AG10803 (cell line): ENCODE data around the gene C1QC.

ENCODE experiments used
- DNase-seq: peaks from one replicate; pipeline ENCODE4 v3.0.0; 2010; ENCODE audit warnings: low read depth
- H3K4me3 ChIP-seq: 2 replicates; pipeline ENCODE4 v1.5.1; 2011; ENCODE audit warnings: mild to moderate bottlenecking, low read length, control low read depth
- TF ChIP-seq, protein P1 (sequence below): conservative IDR thresholded peaks from 2 replicates; pipeline ENCODE4 v1.5.1; 2011; ENCODE audit warnings: mild to moderate bottlenecking, low read length, control low read depth, inconsistent platforms

Gene C1QC

DNA sequence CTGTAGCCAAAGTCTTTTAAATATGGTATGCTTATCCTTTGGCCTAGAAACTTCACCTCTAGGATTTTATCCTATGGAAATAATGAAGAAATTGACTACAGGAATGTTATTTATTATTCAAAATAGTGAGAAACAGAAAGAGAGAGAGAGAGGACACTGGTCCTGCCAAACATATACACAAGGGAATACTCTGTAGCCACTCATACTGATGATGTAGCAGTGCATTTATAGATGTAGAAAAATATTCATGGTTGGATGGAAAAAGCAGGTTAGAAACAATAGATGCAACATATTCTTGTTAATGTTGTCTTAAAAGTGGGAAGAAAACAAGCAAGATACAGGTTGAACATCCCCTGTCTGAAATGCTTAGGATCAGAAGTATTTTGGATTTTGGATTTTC, 45.0 kb downstream of the C1QC start:
- TF ChIP-seq, protein P1, sequence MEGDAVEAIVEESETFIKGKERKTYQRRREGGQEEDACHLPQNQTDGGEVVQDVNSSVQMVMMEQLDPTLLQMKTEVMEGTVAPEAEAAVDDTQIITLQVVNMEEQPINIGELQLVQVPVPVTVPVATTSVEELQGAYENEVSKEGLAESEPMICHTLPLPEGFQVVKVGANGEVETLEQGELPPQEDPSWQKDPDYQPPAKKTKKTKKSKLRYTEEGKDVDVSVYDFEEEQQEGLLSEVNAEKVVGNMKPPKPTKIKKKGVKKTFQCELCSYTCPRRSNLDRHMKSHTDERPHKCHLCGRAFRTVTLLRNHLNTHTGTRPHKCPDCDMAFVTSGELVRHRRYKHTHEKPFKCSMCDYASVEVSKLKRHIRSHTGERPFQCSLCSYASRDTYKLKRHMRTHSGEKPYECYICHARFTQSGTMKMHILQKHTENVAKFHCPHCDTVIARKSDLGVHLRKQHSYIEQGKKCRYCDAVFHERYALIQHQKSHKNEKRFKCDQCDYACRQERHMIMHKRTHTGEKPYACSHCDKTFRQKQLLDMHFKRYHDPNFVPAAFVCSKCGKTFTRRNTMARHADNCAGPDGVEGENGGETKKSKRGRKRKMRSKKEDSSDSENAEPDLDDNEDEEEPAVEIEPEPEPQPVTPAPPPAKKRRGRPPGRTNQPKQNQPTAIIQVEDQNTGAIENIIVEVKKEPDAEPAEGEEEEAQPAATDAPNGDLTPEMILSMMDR: no peak
- H3K4me3 ChIP-seq: no peak overlapping the region
- DNase-seq: no peak

DNA sequence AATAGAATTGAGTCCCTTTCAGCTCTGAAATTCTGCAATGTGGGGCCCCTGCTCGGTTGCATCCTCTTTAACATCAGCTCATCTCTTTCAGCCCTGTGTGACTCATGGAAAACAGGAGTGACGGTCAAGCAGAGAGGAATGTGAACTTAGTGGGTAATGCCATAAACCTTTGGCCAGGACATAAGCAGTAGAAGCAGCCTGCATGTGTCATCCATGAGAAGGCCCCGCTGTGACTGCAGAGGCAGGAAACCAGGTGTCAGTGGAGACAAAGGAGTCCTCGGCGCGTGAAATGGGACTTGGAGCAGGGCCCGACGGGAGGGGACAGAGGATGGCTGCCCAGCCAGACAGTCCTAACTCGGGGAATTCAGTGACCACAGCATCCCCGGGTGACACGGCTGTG, 46.1 kb downstream of the C1QC start:
- peak; percentile 89 for DNase-seq
- no peak overlapping the region for H3K4me3 ChIP-seq
- TF ChIP-seq, protein P1: 0 out of 2 replicates have a peak, but pooled peaks have one; percentile 4

DNA sequence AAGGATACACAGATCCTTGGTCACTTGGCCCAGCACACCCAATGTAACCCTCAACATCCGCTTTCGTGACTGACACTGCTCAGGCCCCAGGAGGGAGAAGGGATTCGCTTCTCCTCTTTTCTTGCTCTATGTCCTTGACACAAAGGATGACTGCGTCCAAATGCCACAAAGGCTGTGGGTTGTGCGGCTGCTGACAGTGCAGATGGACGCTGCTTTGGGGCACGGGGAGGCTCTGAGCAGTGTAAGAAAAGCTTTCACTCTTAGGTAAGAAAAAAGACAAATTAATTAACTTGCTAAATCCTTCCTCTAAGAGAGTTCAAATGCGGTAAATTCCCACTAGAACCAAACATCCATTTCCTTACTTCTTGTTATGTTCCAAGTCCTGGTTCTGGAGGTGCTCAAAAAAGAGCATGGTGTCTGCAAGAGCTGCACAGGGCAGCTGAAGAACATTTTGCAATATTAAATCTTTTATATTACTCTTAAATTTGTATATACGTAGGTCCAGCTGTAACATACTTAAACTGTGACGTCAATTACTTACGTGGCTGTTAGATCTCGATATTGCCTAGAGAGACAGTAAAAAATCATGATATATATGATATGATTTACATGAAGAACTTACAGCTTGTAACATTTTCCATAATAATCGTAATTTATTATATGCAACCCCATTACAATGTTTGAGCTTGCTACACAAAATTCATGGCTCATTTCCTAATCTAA, 47.8 kb downstream of the C1QC start:
- no peak for DNase-seq
- TF ChIP-seq, protein P1: no peak
- H3K4me3 ChIP-seq: no peak overlapping the region

DNA sequence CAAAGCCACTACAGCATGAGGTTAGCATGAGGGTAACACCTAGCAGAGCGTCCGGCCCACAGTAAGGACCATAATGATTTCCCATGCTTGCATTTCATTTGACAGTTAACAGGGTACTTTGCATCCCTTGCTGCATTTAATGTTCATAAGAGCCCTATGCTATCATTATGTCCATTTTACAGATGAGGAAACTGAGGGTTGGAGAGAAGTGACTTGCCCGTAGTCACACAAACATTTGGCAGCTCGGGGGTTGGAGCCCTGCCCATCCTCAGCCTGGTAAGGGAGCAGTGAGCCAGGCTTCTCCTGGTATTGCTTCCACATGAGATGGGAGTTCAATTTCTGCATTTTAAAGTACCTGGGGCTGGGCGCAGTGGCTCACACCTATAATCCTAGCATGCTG, 50.7 kb downstream of the C1QC start:
- TF ChIP-seq, protein P1: no peak
- DNase-seq: no peak
- H3K4me3 ChIP-seq: no peak overlapping the region

DNA sequence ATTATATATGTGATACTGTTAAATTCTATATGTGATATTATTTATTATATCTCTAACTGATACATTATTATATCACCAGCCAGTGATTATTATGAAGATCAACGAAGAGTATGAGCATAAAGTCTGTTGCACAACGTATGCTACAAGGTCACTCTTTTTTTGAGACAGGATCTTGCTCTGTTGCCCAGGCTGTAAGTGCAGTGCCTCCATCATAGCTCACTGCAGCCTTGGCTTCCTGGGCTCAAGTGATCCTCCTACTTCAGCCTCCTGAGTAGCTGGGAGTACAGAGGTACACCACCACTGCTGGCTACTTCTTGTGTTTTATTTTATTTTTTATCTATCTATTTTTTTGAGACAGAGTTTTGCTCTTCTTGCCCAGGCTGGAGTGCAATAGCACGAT, 53.2 kb downstream of the C1QC start:
- no peak for DNase-seq
- H3K4me3 ChIP-seq: no peak overlapping the region
- TF ChIP-seq, protein P1: no peak
